ENCODE results near the gene HOXB2.

DNA sequence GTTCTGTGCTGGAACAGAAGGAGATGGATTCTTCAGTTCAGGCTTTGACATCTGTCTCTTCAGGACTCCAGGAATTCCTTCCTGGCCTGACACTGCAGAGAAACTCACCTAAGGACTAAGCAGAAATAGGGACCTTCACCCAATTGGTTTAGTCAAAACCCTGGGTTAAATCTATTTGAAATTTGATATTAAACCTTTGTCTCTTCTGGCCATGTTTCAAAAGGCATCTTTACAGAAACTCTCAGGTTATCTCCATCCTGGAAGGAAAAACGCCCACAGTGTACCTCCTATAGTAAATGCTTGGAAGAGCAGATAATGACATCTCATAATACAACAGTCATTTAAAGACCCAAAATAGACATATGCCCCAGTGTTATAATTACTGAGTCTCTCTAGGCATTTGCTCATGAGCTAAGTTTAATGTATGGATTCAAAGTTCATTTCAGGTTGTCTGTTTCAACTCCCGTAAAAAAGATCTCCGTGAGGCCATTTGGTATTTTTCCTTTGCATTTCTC lies 38.9 kb upstream of the HOXB2 start:
- TF ChIP-seq, protein P1, sequence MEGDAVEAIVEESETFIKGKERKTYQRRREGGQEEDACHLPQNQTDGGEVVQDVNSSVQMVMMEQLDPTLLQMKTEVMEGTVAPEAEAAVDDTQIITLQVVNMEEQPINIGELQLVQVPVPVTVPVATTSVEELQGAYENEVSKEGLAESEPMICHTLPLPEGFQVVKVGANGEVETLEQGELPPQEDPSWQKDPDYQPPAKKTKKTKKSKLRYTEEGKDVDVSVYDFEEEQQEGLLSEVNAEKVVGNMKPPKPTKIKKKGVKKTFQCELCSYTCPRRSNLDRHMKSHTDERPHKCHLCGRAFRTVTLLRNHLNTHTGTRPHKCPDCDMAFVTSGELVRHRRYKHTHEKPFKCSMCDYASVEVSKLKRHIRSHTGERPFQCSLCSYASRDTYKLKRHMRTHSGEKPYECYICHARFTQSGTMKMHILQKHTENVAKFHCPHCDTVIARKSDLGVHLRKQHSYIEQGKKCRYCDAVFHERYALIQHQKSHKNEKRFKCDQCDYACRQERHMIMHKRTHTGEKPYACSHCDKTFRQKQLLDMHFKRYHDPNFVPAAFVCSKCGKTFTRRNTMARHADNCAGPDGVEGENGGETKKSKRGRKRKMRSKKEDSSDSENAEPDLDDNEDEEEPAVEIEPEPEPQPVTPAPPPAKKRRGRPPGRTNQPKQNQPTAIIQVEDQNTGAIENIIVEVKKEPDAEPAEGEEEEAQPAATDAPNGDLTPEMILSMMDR (conservative IDR thresholded peaks at IDR 0.05; ENCODE audit: low read length): no peak
- no peak for TF ChIP-seq EZH2phosphoT487 (IDR thresholded peaks at IDR 0.05; ENCODE audit: borderline replicate concordance, low read depth, low read length)
